WTC11 (cell line): ENCODE data around the gene TRAPPC14. TPM values are rescaled to one million over a fixed set of nuclear protein-coding genes. Genes with fewer than 3 reads are reported as not detected.

Source experiments
- ATAC-seq: fragments of 200-7000 bp; cut with Tn5 transposase; 2 replicates; pipeline ENCODE4 v1.10.0; 2021; ENCODE audit warnings: mild to moderate bottlenecking, moderate library complexity
- CTCF ChIA-PET: fragments of 300-600 bp; sonication (Branson Sonifier 250); formaldehyde crosslinking; loops from one replicate; lab custom pipeline; 2021; ENCODE audit warnings: antibody characterized with exemption; lab: Charles Lee
- POLR2A ChIA-PET: fragments of 350-600 bp; sonication (Branson Sonifier 250); formaldehyde crosslinking; loops from one replicate; lab custom pipeline; 2021; ENCODE audit warnings: antibody characterized with exemption; lab: Charles Lee
- DNase-seq: peaks from one replicate; pipeline ENCODE4 v3.0.0; 2021; ENCODE audit warnings: low spot score
- H3K27ac Mint-ChIP-seq: 2 replicates; pipeline ENCODE4 v1.8.0; 2021; ENCODE audit warnings: mixed read lengths
- H3K27me3 Mint-ChIP-seq: 2 replicates; pipeline ENCODE4 v1.8.0; 2021; ENCODE audit warnings: low read depth, mild to moderate bottlenecking, moderate library complexity, mixed read lengths
- H3K36me3 Mint-ChIP-seq: 2 replicates; pipeline ENCODE4 v1.8.0; 2021; ENCODE audit warnings: mixed read lengths
- H3K4me1 Mint-ChIP-seq: 2 replicates; pipeline ENCODE4 v1.8.0; 2022; ENCODE audit warnings: mixed read lengths
- H3K4me3 Mint-ChIP-seq: 2 replicates; pipeline ENCODE4 v1.8.0; 2021; ENCODE audit warnings: mild to moderate bottlenecking, moderate library complexity, mixed read lengths
- H3K9me3 Mint-ChIP-seq: 2 replicates; pipeline ENCODE4 v1.8.0; 2021; ENCODE audit warnings: mixed read lengths
- CREB1 ChIP-seq: sonication (generic); formaldehyde crosslinking; IDR thresholded peaks from 2 replicates; pipeline ENCODE4 v1.8.0; 2023; ENCODE audit warnings: mild to moderate bottlenecking, missing genetic modification reagents
- ERG ChIP-seq: fragments of 250-450 bp; sonication (Bioruptor Pico); IDR thresholded peaks from 2 replicates; pipeline ENCODE4 v1.8.0; 2021; ENCODE audit warnings: mild to moderate bottlenecking
- ETV6 ChIP-seq: sonication (generic); formaldehyde crosslinking; IDR thresholded peaks from 2 replicates; pipeline ENCODE4 v1.8.1; 2022; ENCODE audit warnings: mild to moderate bottlenecking, missing genetic modification reagents
- FOXJ3 ChIP-seq: sonication (generic); formaldehyde crosslinking; IDR thresholded peaks from 2 replicates; pipeline ENCODE4 v1.9.0; 2021; ENCODE audit warnings: missing genetic modification reagents, mild to moderate bottlenecking, borderline replicate concordance
- HMGXB4 ChIP-seq: sonication (generic); formaldehyde crosslinking; IDR thresholded peaks from 2 replicates; pipeline ENCODE4 v1.8.1; 2023; ENCODE audit warnings: mild to moderate bottlenecking, moderate library complexity, missing genetic modification reagents
- IRF2 ChIP-seq: sonication (generic); formaldehyde crosslinking; IDR thresholded peaks from 2 replicates; pipeline ENCODE4 v1.8.0; 2022; ENCODE audit warnings: low read depth, missing genetic modification reagents, borderline replicate concordance
- JUN ChIP-seq: sonication (generic); formaldehyde crosslinking; IDR thresholded peaks from 2 replicates; pipeline ENCODE4 v1.8.0; 2023; ENCODE audit warnings: mild to moderate bottlenecking, missing genetic modification reagents
- MXD4 ChIP-seq: fragments of 250-450 bp; sonication (Bioruptor Pico); IDR thresholded peaks from 2 replicates; pipeline ENCODE4 v1.8.0; 2021; ENCODE audit warnings: mild to moderate bottlenecking, moderate library complexity, borderline replicate concordance
- NFYB ChIP-seq: sonication (generic); formaldehyde crosslinking; conservative IDR thresholded peaks from 2 replicates; pipeline ENCODE4 v1.8.0; 2022; ENCODE audit warnings: low read depth, missing genetic modification reagents
- NR2C2 ChIP-seq: sonication (generic); formaldehyde crosslinking; IDR thresholded peaks from 2 replicates; pipeline ENCODE4 v1.8.0; 2022; ENCODE audit warnings: mild to moderate bottlenecking, missing genetic modification reagents
- SOX15 ChIP-seq: fragments of 250-450 bp; sonication (Bioruptor Pico); IDR thresholded peaks from 2 replicates; pipeline ENCODE4 v1.9.0; 2021; ENCODE audit warnings: mild to moderate bottlenecking
- STAT6 ChIP-seq: sonication (generic); formaldehyde crosslinking; conservative IDR thresholded peaks from 2 replicates; pipeline ENCODE4 v1.8.1; 2023; ENCODE audit warnings: mild to moderate bottlenecking, low read depth, missing genetic modification reagents, moderate library complexity
- TEAD1 ChIP-seq: sonication (generic); formaldehyde crosslinking; IDR thresholded peaks from 2 replicates; pipeline ENCODE4 v1.8.0; 2022; ENCODE audit warnings: mild to moderate bottlenecking, missing genetic modification reagents
- ZNF219 ChIP-seq: sonication (generic); formaldehyde crosslinking; IDR thresholded peaks from 2 replicates; pipeline ENCODE4 v1.8.0; 2023; ENCODE audit warnings: missing genetic modification reagents, mild to moderate bottlenecking, borderline replicate concordance
- ZNF263 ChIP-seq: sonication (generic); formaldehyde crosslinking; IDR thresholded peaks from 2 replicates; pipeline ENCODE4 v1.8.1; 2022; ENCODE audit warnings: low read depth, mild to moderate bottlenecking, moderate library complexity, missing genetic modification reagents
- ZNF317 ChIP-seq: sonication (generic); formaldehyde crosslinking; IDR thresholded peaks from 2 replicates; pipeline ENCODE4 v1.8.1; 2023; ENCODE audit warnings: low read depth, mild to moderate bottlenecking, moderate library complexity, missing genetic modification reagents, borderline replicate concordance
- total RNA-seq: library from RNA; stranded (reverse); gene quantifications from 3 replicates; pipeline ENCODE4 v1.2.3, GENCODE V29; 2021
- TF ChIP-seq, protein P1 (sequence below): sonication (generic); formaldehyde crosslinking; IDR thresholded peaks from 2 replicates; pipeline ENCODE4 v1.8.1; 2023; ENCODE audit warnings: mild to moderate bottlenecking, missing genetic modification reagents
- TF ChIP-seq, protein P2 (sequence below): sonication (generic); formaldehyde crosslinking; IDR thresholded peaks from 2 replicates; pipeline ENCODE4 v1.8.1; 2023; ENCODE audit warnings: mild to moderate bottlenecking, missing genetic modification reagents, moderate library complexity
- TF ChIP-seq, protein P3 (sequence below): sonication (generic); formaldehyde crosslinking; IDR thresholded peaks from 2 replicates; pipeline ENCODE4 v1.8.1; 2023; ENCODE audit warnings: mild to moderate bottlenecking, missing genetic modification reagents

TRAPPC14 gene
- total RNA-seq, 1 experiment from 2014 or later: 28.0 TPM

GRCh38 chr7:100115026-100115425, 43.5 kb downstream of the TRAPPC14 start:
- CTCF ChIA-PET: no interaction called here
- ATAC-seq (no peak), DNase-seq (no peak)
- POLR2A ChIA-PET: no interaction called here
- Mint-ChIP-seq H3K4me3 (no peak overlapping the region), H3K27ac (no peak overlapping the region), H3K27me3 (no peaks in the 10 kb centered on the region), H3K9me3 (no peaks in the 10 kb centered on the region), H3K4me1 (peaks cover 4% of the 10 kb centered on the region; the same call in 1 of the 2 replicates), H3K36me3 (peaks cover 34% of the 10 kb centered on the region)
- TF ChIP-seq NR2C2 (CRISPR knock-in tag) (no peak), CREB1 (CRISPR knock-in tag) (no peak), ZNF263 (no peak), NFYB (no peak), ERG (CRISPR knock-in tag) (no peak), ETV6 (CRISPR knock-in tag) (no peak), JUN (CRISPR knock-in tag) (no peak), ZNF317 (CRISPR knock-in tag) (no peak), HMGXB4 (CRISPR knock-in tag) (no peak)
- TF ChIP-seq, protein P1, sequence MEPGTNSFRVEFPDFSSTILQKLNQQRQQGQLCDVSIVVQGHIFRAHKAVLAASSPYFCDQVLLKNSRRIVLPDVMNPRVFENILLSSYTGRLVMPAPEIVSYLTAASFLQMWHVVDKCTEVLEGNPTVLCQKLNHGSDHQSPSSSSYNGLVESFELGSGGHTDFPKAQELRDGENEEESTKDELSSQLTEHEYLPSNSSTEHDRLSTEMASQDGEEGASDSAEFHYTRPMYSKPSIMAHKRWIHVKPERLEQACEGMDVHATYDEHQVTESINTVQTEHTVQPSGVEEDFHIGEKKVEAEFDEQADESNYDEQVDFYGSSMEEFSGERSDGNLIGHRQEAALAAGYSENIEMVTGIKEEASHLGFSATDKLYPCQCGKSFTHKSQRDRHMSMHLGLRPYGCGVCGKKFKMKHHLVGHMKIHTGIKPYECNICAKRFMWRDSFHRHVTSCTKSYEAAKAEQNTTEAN (CRISPR knock-in tag): no peak

- TF ChIP-seq HMGXB4 (CRISPR knock-in tag): no peak
- TF ChIP-seq, protein P2, sequence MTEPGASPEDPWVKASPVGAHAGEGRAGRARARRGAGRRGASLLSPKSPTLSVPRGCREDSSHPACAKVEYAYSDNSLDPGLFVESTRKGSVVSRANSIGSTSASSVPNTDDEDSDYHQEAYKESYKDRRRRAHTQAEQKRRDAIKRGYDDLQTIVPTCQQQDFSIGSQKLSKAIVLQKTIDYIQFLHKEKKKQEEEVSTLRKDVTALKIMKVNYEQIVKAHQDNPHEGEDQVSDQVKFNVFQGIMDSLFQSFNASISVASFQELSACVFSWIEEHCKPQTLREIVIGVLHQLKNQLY (CRISPR knock-in tag): no peak
- TF ChIP-seq IRF2 (CRISPR knock-in tag): no peak
- no peak for TF ChIP-seq MXD4 (CRISPR knock-in tag)
- TF ChIP-seq STAT6 (CRISPR knock-in tag): no peak
- no peak for TF ChIP-seq TEAD1 (CRISPR knock-in tag)
- no peak for TF ChIP-seq ZNF219 (CRISPR knock-in tag)
- TF ChIP-seq FOXJ3 (CRISPR knock-in tag): no peak
- TF ChIP-seq SOX15 (CRISPR knock-in tag): no peak
- TF ChIP-seq, protein P3, sequence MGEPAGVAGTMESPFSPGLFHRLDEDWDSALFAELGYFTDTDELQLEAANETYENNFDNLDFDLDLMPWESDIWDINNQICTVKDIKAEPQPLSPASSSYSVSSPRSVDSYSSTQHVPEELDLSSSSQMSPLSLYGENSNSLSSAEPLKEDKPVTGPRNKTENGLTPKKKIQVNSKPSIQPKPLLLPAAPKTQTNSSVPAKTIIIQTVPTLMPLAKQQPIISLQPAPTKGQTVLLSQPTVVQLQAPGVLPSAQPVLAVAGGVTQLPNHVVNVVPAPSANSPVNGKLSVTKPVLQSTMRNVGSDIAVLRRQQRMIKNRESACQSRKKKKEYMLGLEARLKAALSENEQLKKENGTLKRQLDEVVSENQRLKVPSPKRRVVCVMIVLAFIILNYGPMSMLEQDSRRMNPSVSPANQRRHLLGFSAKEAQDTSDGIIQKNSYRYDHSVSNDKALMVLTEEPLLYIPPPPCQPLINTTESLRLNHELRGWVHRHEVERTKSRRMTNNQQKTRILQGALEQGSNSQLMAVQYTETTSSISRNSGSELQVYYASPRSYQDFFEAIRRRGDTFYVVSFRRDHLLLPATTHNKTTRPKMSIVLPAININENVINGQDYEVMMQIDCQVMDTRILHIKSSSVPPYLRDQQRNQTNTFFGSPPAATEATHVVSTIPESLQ (CRISPR knock-in tag): no peak
- DNase-seq: no peak
- CTCF ChIA-PET: interaction anchor here (2.3 to 2.5 kb wide), 2 partner anchors 10 to 18 kb away, joined by 13 to 17 read pairs; partner anchors contain the start of genes AP4M1 and MCM7
- POLR2A ChIA-PET: interaction anchor here (1.3 to 2.8 kb wide), 2 partner anchors 10 to 13 kb away, joined by 4 to 17 read pairs; partner anchors contain the start of genes AP4M1 and MCM7
- H3K27me3 Mint-ChIP-seq: no peaks in the 10 kb centered on the region
- peaks cover 54% of the 10 kb centered on the region for H3K36me3 Mint-ChIP-seq
- no peak overlapping the region for H3K4me3 Mint-ChIP-seq
- no peaks in the 10 kb centered on the region for H3K9me3 Mint-ChIP-seq
- ATAC-seq: no peak
- no peak overlapping the region for H3K27ac Mint-ChIP-seq
- H3K4me1 Mint-ChIP-seq: no peaks in the 10 kb centered on the region
These were observed 46.6 kb downstream of the TRAPPC14 start for GRCh38 chr7:100111914-100112313.
